Thoracic aorta (tissue), 2 donors: ENCODE measurements around the gene MADCAM1. TPM values are rescaled to one million over a fixed set of nuclear protein-coding genes. Genes with fewer than 3 reads are reported as not detected.

Experiments used
- ATAC-seq: fragments of 150-250 bp; one replicate; pipeline ENCODE4 v1.8.0; 2017; ENCODE audit warnings: low read depth; ENCODE audit not compliant: insufficient number of reproducible peaks, low FRiP score
- DNase-seq: peaks from one replicate; pipeline ENCODE4 v3.0.0-alpha.2; 2020; ENCODE audit warnings: low spot score
- H3K27ac ChIP-seq, 2 donors: fragments of 200-600 bp; sonication (generic); 1 replicate in 1 of 2; 2 replicates in 1 of 2; pipeline ENCODE4 v1.5.1; 2016; ENCODE audit warnings: mild to moderate bottlenecking in 2 of 2, moderate library complexity in 2 of 2
- H3K27me3 ChIP-seq: fragments of 200-600 bp; sonication (generic); replicated peaks from 2 replicates; pipeline ENCODE4 v1.6.0; 2016; ENCODE audit warnings: mild to moderate bottlenecking; ENCODE audit not compliant: insufficient read depth
- H3K36me3 ChIP-seq: fragments of 200-600 bp; sonication (generic); one replicate; pipeline ENCODE4 v1.5.1; 2016
- H3K4me1 ChIP-seq, 2 donors: fragments of 200-600 bp; sonication (generic); 1 replicate in 1 of 2; 2 replicates in 1 of 2; pipeline versions ENCODE4 v1.5.1 to v1.6.0; 2016; ENCODE audit warnings: low read depth in 2 of 2, mild to moderate bottlenecking in 1 of 2; ENCODE audit not compliant: control insufficient read depth in 1 of 2
- H3K4me3 ChIP-seq: fragments of 200-600 bp; sonication (generic); 2 replicates; pipeline ENCODE4 v1.5.1; 2016; ENCODE audit warnings: mild to moderate bottlenecking
- H3K9me3 ChIP-seq: fragments of 200-600 bp; sonication (generic); 2 replicates; pipeline ENCODE4 v1.5.1; 2016
- CTCF ChIP-seq: fragments of 200-600 bp; sonication (generic); IDR thresholded peaks from one replicate; pipeline ENCODE4 v1.5.1; 2019; ENCODE audit warnings: antibody characterized with exemption
- total RNA-seq, 2 donors: library from RNA; depleted of rRNA; stranded (reverse); fragments of >200 nt; gene quantifications; one replicate each; pipeline versions ENCODE4 v1.1.0 to v1.2.3, GENCODE V29; 2016

MADCAM1 gene
- total RNA-seq, 2 donors from 2014 or later: 0.92 TPM; not detected in 1

GRCh38 chr19:491146-491741 is 5.0 kb upstream of the MADCAM1 start:
- Histone ChIP-seq H3K4me3 (no peak overlapping the region), H3K4me1 (peaks cover 0 to 8% of the 10 kb centered on the region in 2 donors), H3K9me3 (no peaks in the 10 kb centered on the region), H3K36me3 (no peaks in the 10 kb centered on the region), H3K27ac (no peak overlapping the region), H3K27me3 (no peaks in the 10 kb centered on the region)
- no peak for ATAC-seq
- TF ChIP-seq CTCF: no peak
- DNase-seq: no peak

- H3K27me3 ChIP-seq: no peaks in the 10 kb centered on the region
- H3K4me1 ChIP-seq: peaks cover 0 to 8% of the 10 kb centered on the region in 2 donors
- no peak for ATAC-seq
- DNase-seq: no peak
- no peak overlapping the region for H3K27ac ChIP-seq
- no peaks in the 10 kb centered on the region for H3K9me3 ChIP-seq
- no peak for TF ChIP-seq CTCF
- H3K4me3 ChIP-seq: no peak overlapping the region
- no peaks in the 10 kb centered on the region for H3K36me3 ChIP-seq
These were observed 4.2 kb upstream of the MADCAM1 start for GRCh38 chr19:492091-492531.

- Histone ChIP-seq H3K27me3 (peaks cover 6% of the 10 kb centered on the region), H3K27ac (no peak overlapping the region), H3K36me3 (no peaks in the 10 kb centered on the region), H3K4me3 (no peak overlapping the region), H3K4me1 (peaks cover 0 to 16% of the 10 kb centered on the region in 2 donors), H3K9me3 (no peaks in the 10 kb centered on the region)
- TF ChIP-seq CTCF: no peak
- DNase-seq: no peak
- no peak for ATAC-seq
These were observed 2.7 kb upstream of the MADCAM1 start for GRCh38 chr19:493391-494170.

- DNase-seq (no peak), ATAC-seq (no peak)
- H3K27me3 ChIP-seq: peaks cover 6% of the 10 kb centered on the region
- no peaks in the 10 kb centered on the region for H3K36me3 ChIP-seq
- TF ChIP-seq CTCF: no peak
- no peaks in the 10 kb centered on the region for H3K9me3 ChIP-seq
- peaks cover 0 to 14% of the 10 kb centered on the region in 2 donors for H3K4me1 ChIP-seq
- no peak overlapping the region for H3K4me3 ChIP-seq
- no peak overlapping the region for H3K27ac ChIP-seq
These were observed 1.9 kb upstream of the MADCAM1 start for GRCh38 chr19:494171-495080.

- Histone ChIP-seq H3K36me3 (no peaks in the 10 kb centered on the region), H3K27ac (no peak overlapping the region), H3K4me3 (no peak overlapping the region), H3K4me1 (peaks cover 0 to 8% of the 10 kb centered on the region in 2 donors), H3K9me3 (no peaks in the 10 kb centered on the region), H3K27me3 (peaks cover 6% of the 10 kb centered on the region)
- DNase-seq (no peak), ATAC-seq (no peak)
- no peak for TF ChIP-seq CTCF
These were observed 1.2 kb upstream of the MADCAM1 start for GRCh38 chr19:495081-495401.
